ENCODE measurements around the gene CSNK2A2. TPM values are rescaled to one million over a fixed set of nuclear protein-coding genes. Genes with fewer than 3 reads are reported as not detected.
A peak's percentile ranks its signal among the peaks of the same experiment; 100 is the strongest.

Gene CSNK2A2
- total RNA-seq, 4 donors from 2014 or later, result 28.7 to 53.5 (median 40.0) TPM

DNA sequence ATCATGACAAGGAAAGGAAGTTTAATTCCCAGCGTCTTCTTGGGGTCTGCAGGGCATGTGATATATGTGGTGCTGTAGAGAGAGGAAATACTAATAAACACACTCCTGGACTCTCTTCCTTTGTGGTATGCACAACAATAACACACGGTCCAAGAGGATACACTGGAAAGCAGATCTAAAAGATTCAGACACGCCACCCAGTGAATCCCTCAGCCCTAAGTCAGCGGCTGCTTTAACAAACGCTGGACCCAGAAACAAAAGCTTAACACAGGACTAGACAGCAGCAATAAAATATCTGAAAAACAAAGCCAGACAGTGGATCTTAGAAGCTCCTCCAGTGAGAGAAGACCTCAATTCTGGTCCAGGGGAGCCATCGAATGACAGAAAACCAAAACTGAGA, 81.8 kb downstream of the CSNK2A2 start:
- no peak for DNase-seq
- H3K9me3 ChIP-seq, result no peaks in the 10 kb centered on the region
- WGBS, 2 donors (ENCODE audit: low coverage in 1 of 2), result 65 to 72% methylated on average over 2 to 6 of the region's 6 CpGs
- peaks cover 23 to 35% (median 30%) of the 10 kb centered on the region in 4 donors for H3K4me1 ChIP-seq
- intact Hi-C loops (cut with DNase I; ENCODE audit: low total_unique reads), result no loop called here
- in situ Hi-C loops (cut with MboI; ENCODE audit: low pct_ligation_motif_present in 1 of 4, low pct_unique_long_range_greater_than_20kb in 1 of 4, low sequenced_read_pairs in 3 of 4), result loop anchor here in 1 of 4 donors (25.0 kb wide), 1 partner anchor 204 kb away; no protein-coding TSS in a partner anchor
- no peak for TF ChIP-seq EP300 (IDR thresholded peaks at IDR 0.05; ENCODE audit: low read depth)
- no peak for TF ChIP-seq POLR2A (IDR thresholded peaks at IDR 0.05)
- TF ChIP-seq, protein P1, sequence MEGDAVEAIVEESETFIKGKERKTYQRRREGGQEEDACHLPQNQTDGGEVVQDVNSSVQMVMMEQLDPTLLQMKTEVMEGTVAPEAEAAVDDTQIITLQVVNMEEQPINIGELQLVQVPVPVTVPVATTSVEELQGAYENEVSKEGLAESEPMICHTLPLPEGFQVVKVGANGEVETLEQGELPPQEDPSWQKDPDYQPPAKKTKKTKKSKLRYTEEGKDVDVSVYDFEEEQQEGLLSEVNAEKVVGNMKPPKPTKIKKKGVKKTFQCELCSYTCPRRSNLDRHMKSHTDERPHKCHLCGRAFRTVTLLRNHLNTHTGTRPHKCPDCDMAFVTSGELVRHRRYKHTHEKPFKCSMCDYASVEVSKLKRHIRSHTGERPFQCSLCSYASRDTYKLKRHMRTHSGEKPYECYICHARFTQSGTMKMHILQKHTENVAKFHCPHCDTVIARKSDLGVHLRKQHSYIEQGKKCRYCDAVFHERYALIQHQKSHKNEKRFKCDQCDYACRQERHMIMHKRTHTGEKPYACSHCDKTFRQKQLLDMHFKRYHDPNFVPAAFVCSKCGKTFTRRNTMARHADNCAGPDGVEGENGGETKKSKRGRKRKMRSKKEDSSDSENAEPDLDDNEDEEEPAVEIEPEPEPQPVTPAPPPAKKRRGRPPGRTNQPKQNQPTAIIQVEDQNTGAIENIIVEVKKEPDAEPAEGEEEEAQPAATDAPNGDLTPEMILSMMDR (IDR thresholded peaks at IDR 0.05), result no peak
- TF ChIP-seq POLR2AphosphoS5 (IDR thresholded peaks at IDR 0.05), result no peak
- H3K4me3 ChIP-seq, result no peak overlapping the region
- peak overlapping the region; percentile 11 to 42 (median 24) for H3K27ac ChIP-seq
- H3K36me3 ChIP-seq, result peaks cover 0 to 27% (median 7%) of the 10 kb centered on the region in 4 donors
- H3K27me3 ChIP-seq, result no peaks in the 10 kb centered on the region

DNA sequence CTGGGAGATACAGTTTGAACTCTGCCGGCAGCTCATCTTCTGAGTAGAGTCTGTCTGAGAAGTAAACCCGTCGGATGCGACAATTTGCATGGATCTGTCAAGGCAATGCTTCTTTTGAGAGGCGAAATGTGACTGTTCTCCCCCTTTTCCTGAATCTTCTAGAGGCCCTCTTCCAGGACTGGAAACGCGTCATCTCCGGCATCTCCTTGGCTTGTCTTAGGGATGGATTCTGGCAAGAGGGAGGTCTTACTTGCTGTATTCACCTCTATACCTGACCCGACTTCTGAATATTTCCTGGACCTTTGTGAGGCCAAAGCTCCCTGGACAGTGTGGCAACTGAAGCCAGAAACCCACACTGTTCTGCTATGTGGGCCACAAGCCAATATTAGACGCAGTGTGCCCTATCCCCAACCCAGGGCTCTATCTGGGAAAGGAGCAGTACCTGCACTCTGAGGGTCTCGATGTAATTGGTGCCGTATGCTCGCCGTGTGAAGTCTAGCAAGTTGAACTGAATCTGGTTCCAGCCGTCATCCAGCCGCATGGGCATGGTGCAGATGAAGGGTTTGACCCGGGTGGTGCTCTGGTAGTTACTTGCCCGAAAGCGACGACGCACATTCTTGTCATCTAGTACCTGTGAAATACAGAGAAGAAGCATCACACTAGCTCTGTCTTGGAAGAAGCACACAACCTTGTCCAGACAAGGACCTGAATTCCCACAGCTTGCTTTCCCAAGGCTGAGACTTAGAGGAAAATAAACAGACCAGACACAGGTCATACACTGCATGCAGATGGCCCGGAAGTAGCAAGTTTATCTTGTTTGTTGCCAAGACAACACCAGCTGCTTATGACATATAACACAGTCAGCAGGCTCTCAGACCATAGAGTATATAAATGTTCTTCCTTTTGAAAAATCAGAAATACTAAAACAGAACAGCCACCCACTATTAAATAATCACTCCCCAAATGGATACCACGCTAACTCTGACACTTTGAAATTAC, 82.8 kb downstream of the CSNK2A2 start:
- no peak for DNase-seq
- Histone ChIP-seq H3K4me3 (no peak overlapping the region), H3K9me3 (no peaks in the 10 kb centered on the region), H3K27me3 (no peaks in the 10 kb centered on the region), H3K4me1 (peaks cover 13 to 25% (median 21%) of the 10 kb centered on the region in 4 donors), H3K27ac (peak overlapping the region; percentile 9 to 42 (median 30)), H3K36me3 (peaks cover 0 to 27% (median 7%) of the 10 kb centered on the region in 4 donors)
- in situ Hi-C loops (cut with MboI; ENCODE audit: low pct_ligation_motif_present in 1 of 4, low pct_unique_long_range_greater_than_20kb in 1 of 4, low sequenced_read_pairs in 3 of 4), result loop anchor here in 1 of 4 donors (25.0 kb wide), 1 partner anchor 203 kb away; no protein-coding TSS in a partner anchor
- 84 to 86% methylated on average over 8 to 23 of the region's 23 CpGs for WGBS, 2 donors (ENCODE audit: low coverage in 1 of 2)
- intact Hi-C loops (cut with DNase I; ENCODE audit: low total_unique reads), result no loop called here
- TF ChIP-seq POLR2A (IDR thresholded peaks at IDR 0.05), result no peak
- no peak for TF ChIP-seq POLR2AphosphoS5 (IDR thresholded peaks at IDR 0.05)
- TF ChIP-seq EP300 (IDR thresholded peaks at IDR 0.05; ENCODE audit: low read depth), result no peak
- TF ChIP-seq, protein P1 (IDR thresholded peaks at IDR 0.05), result no peak

- peaks cover 0 to 7% (median under 1%) of the 10 kb centered on the region in 4 donors for H3K4me1 ChIP-seq
- no peak for TF ChIP-seq POLR2AphosphoS5 (IDR thresholded peaks at IDR 0.05)
- TF ChIP-seq POLR2A (IDR thresholded peaks at IDR 0.05), result no peak
- TF ChIP-seq EP300 (IDR thresholded peaks at IDR 0.05; ENCODE audit: low read depth), result no peak
- TF ChIP-seq, protein P1 (IDR thresholded peaks at IDR 0.05), result no peak
- DNase-seq, result no peak
- 80 to 85% methylated on average over 1 to 3 of the region's 3 CpGs for WGBS, 2 donors (ENCODE audit: low coverage in 1 of 2)
- no peak overlapping the region for H3K27ac ChIP-seq
- H3K36me3 ChIP-seq, result peaks cover 0 to 27% (median 7%) of the 10 kb centered on the region in 4 donors
- no peaks in the 10 kb centered on the region for H3K27me3 ChIP-seq
- in situ Hi-C loops (cut with MboI; ENCODE audit: low pct_ligation_motif_present in 1 of 4, low pct_unique_long_range_greater_than_20kb in 1 of 4, low sequenced_read_pairs in 3 of 4), result loop anchor here in 1 of 4 donors (25.0 kb wide), 1 partner anchor 199 kb away; no protein-coding TSS in a partner anchor
- intact Hi-C loops (cut with DNase I; ENCODE audit: low total_unique reads), result no loop called here
- no peak overlapping the region for H3K4me3 ChIP-seq
- no peaks in the 10 kb centered on the region for H3K9me3 ChIP-seq
Measured at GRCh38 chr16:58111302-58111627, 86.6 kb downstream of the CSNK2A2 start.
